ENCODE measurements around the gene GCK.
"Not testable (repeated sequence)": the region's sequence is repeated elsewhere in the genome, so short reads cannot be mapped to it uniquely, and the experiment has no call there.

Gene GCK

GRCh38 chr7:44182827-44183226 is 6.4 kb downstream of the GCK start:
- no peak for DNase-seq (ENCODE audit: low read depth in 1 of 2, low spot score in 1 of 2)

- no peak for DNase-seq (ENCODE audit: low read depth in 1 of 2, low spot score in 1 of 2)
Measured at GRCh38 chr7:44180631-44181030, 8.6 kb downstream of the GCK start.

- no peak for DNase-seq (ENCODE audit: low read depth in 1 of 2, low spot score in 1 of 2)
Measured at GRCh38 chr7:44177570-44178131, 11.6 kb downstream of the GCK start.

- DNase-seq (ENCODE audit: low read depth in 1 of 2, low spot score in 1 of 2): no peak
Measured at GRCh38 chr7:44176486-44176885, 12.8 kb downstream of the GCK start.

- DNase-seq (ENCODE audit: low read depth in 1 of 2, low spot score in 1 of 2): no peak
Measured at GRCh38 chr7:44175730-44176129, 13.5 kb downstream of the GCK start.

GRCh38 chr7:44174694-44174948 is 14.6 kb downstream of the GCK start:
- DNase-seq (ENCODE audit: low read depth in 1 of 2, low spot score in 1 of 2): not testable (repeated sequence)

- no peak for DNase-seq (ENCODE audit: low read depth in 1 of 2, low spot score in 1 of 2)
Measured at GRCh38 chr7:44173911-44174693, 15.1 kb downstream of the GCK start.

GRCh38 chr7:44172803-44173424 is 16.3 kb downstream of the GCK start:
- DNase-seq (ENCODE audit: low read depth in 1 of 2, low spot score in 1 of 2): no peak

- no peak for DNase-seq (ENCODE audit: low read depth in 1 of 2, low spot score in 1 of 2)
Measured at GRCh38 chr7:44172352-44172751, 16.9 kb downstream of the GCK start.

GRCh38 chr7:44171901-44172300 is 17.3 kb downstream of the GCK start:
- DNase-seq (ENCODE audit: low read depth in 1 of 2, low spot score in 1 of 2): not testable (repeated sequence)

GRCh38 chr7:44167920-44168319 is 21.3 kb downstream of the GCK start:
- no peak for DNase-seq (ENCODE audit: low read depth in 1 of 2, low spot score in 1 of 2)

GRCh38 chr7:44163591-44163990 is 25.6 kb downstream of the GCK start:
- DNase-seq (ENCODE audit: low read depth in 1 of 2, low spot score in 1 of 2): no peak

- DNase-seq (ENCODE audit: low read depth in 1 of 2, low spot score in 1 of 2): no peak
Measured at GRCh38 chr7:44162785-44163395, 26.3 kb downstream of the GCK start.

GRCh38 chr7:44162179-44162578 is 27.1 kb downstream of the GCK start:
- DNase-seq (ENCODE audit: low read depth in 1 of 2, low spot score in 1 of 2): no peak

GRCh38 chr7:44161371-44161770 is 27.9 kb downstream of the GCK start:
- no peak for DNase-seq (ENCODE audit: low read depth in 1 of 2, low spot score in 1 of 2)

- DNase-seq (ENCODE audit: low read depth in 1 of 2, low spot score in 1 of 2): no peak
Measured at GRCh38 chr7:44159824-44160630, 29.2 kb downstream of the GCK start.

- DNase-seq (ENCODE audit: low read depth in 1 of 2, low spot score in 1 of 2): no peak
Measured at GRCh38 chr7:44158873-44159631, 30.2 kb downstream of the GCK start.

- DNase-seq (ENCODE audit: low read depth in 1 of 2, low spot score in 1 of 2): no peak
Measured at GRCh38 chr7:44158096-44158872, 31.0 kb downstream of the GCK start.

- DNase-seq (ENCODE audit: low read depth in 1 of 2, low spot score in 1 of 2): no peak
Measured at GRCh38 chr7:44157116-44158080, 31.8 kb downstream of the GCK start.

All from stimulated activated CD4-positive, alpha-beta T cell treated with anti-CD3 and anti-CD28 coated beads, Interleukin-15, amount 100 ng/mL, for 1 hour (primary cell).